Stimulated activated CD4-positive, alpha-beta T cell treated with anti-CD3 and anti-CD28 coated beads, TNF-alpha, amount 100 ng/mL, for 24 hours (primary cell): Measurements from ENCODE around the gene PLCH1.

Experiments used
- DNase-seq, 3 experiments: peaks; one replicate each; pipeline ENCODE4 v3.0.0-alpha.2; 2020; ENCODE audit warnings: low read depth in 3 of 3

The PLCH1 gene

GRCh38 chr3:155604967-155605366, 139.9 kb downstream of the PLCH1 start:
- DNase-seq, result no peak

- DNase-seq, result no peak
Measured at GRCh38 chr3:155604126-155604525, 140.7 kb downstream of the PLCH1 start.

GRCh38 chr3:155603302-155603701, 141.6 kb downstream of the PLCH1 start:
- DNase-seq, result no peak

- no peak for DNase-seq
Measured at GRCh38 chr3:155602307-155602706, 142.6 kb downstream of the PLCH1 start.

GRCh38 chr3:155598671-155599070, 146.2 kb downstream of the PLCH1 start:
- no peak for DNase-seq

- DNase-seq, result no peak
Measured at GRCh38 chr3:155596615-155597014, 148.3 kb downstream of the PLCH1 start.

- no peak for DNase-seq
Measured at GRCh38 chr3:155595371-155595770, 149.5 kb downstream of the PLCH1 start.

- DNase-seq, result no peak
Measured at GRCh38 chr3:155594526-155595187, 150.2 kb downstream of the PLCH1 start.

GRCh38 chr3:155587581-155587980, 157.3 kb downstream of the PLCH1 start:
- DNase-seq, result no peak

- DNase-seq, result no peak
Measured at GRCh38 chr3:155585384-155585783, 159.5 kb downstream of the PLCH1 start.

GRCh38 chr3:155581579-155581978, 163.3 kb downstream of the PLCH1 start:
- peak in 1 of 3 experiments; percentile 3 for DNase-seq

GRCh38 chr3:155572085-155572484, 172.8 kb downstream of the PLCH1 start:
- no peak for DNase-seq

- no peak for DNase-seq
Measured at GRCh38 chr3:155568295-155568694, 176.6 kb downstream of the PLCH1 start.

GRCh38 chr3:155560594-155560993, 184.3 kb downstream of the PLCH1 start:
- no peak for DNase-seq

GRCh38 chr3:155560135-155560534, 184.7 kb downstream of the PLCH1 start:
- no peak for DNase-seq

- no peak for DNase-seq
Measured at GRCh38 chr3:155556531-155556930, 188.3 kb downstream of the PLCH1 start.

GRCh38 chr3:155555479-155556060, 189.3 kb downstream of the PLCH1 start:
- no peak for DNase-seq

GRCh38 chr3:155554777-155555451, 190.0 kb downstream of the PLCH1 start:
- DNase-seq, result no peak

- no peak for DNase-seq
Measured at GRCh38 chr3:155553780-155554179, 191.1 kb downstream of the PLCH1 start.

GRCh38 chr3:155553326-155553725, 191.5 kb downstream of the PLCH1 start:
- DNase-seq, result no peak

GRCh38 chr3:155550391-155550790, 194.5 kb downstream of the PLCH1 start:
- DNase-seq, result no peak

GRCh38 chr3:155549087-155549486, 195.8 kb downstream of the PLCH1 start:
- no peak for DNase-seq

- DNase-seq, result no peak
Measured at GRCh38 chr3:155548195-155548594, 196.7 kb downstream of the PLCH1 start.
